Measurements from ENCODE around the gene RSAD2.

GRCh38 chr2:6846967-6847681 lies 30.5 kb upstream of the RSAD2 start:
- TF ChIP-seq CTCF (IDR thresholded peaks at IDR 0.05; ENCODE audit: poor library complexity) (no peak), EZH2 (IDR thresholded peaks at IDR 0.05; ENCODE audit: borderline replicate concordance) (no peak), EZH2phosphoT487 (IDR thresholded peaks at IDR 0.05; ENCODE audit: low read depth, severe bottlenecking, unreplicated experiment) (no peak)

All from hepatocyte (in vitro differentiated cells).